ENCODE data around the gene PAFAH2.

The PAFAH2 gene

DNA sequence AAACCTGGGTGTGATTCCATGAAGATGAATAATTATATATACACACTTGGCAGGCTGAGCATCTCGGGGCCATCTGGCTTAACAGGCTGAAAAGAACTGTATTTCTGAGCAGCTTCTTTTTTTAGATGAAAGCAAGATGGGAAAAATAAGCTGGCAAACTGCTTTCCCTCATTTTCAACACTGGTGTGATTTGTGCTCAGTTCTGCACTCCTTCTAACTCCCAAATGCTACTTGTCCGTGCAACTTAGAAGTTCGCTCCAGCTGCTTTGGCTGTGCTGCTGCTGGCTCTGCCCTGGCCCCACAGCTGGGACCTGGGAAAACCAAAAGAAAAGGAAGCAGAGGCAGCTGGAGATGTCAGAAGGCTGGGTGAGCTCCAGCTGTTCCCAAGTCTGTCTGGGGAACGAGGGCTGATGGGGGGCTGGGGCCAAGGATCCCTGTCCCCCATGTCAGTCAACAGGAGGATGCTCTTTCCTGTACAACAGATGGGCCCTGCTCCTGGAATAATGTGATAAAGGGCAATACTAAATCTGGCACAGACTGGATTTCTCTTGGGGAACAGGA lies 44.9 kb downstream of the PAFAH2 start:
- H3K36me3 ChIP-seq (replicated peaks; ENCODE audit: low read depth, low read length) = no peaks in the 10 kb centered on the region
- H3K27ac ChIP-seq (ENCODE audit: low read length) = no peak overlapping the region
- H3K4me3 ChIP-seq (ENCODE audit: low read length) = no peak overlapping the region

DNA sequence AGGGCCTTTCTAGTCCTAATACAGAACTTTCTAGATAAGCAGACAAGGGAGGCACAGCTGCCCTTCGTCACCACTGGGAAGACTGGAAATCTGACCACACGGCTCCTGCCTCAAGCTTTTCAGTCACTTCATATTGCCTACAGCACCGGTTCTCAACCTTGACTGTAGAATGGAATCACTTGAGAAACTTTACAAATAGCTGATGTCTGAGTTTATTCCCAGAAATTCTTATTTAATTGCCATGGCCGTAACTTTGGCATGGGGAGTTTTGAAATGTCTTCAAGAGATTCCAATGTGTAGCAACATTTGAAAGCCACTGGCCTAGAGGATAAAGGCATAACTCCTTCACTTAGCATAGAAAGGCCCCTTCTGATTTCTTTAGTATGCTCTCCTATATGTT lies 49.2 kb downstream of the PAFAH2 start:
- H3K9me3 ChIP-seq (ENCODE audit: insufficient read depth, low read length) = no peaks in the 10 kb centered on the region
- H3K4me3 ChIP-seq (ENCODE audit: low read length) = no peak overlapping the region
- H3K4me2 ChIP-seq (ENCODE audit: low read length) = no peak overlapping the region
- no peaks in the 10 kb centered on the region for H3K79me2 ChIP-seq (ENCODE audit: low read length)
- H3K36me3 ChIP-seq (replicated peaks; ENCODE audit: low read depth, low read length) = no peaks in the 10 kb centered on the region
- H2AFZ ChIP-seq (ENCODE audit: low read depth, low read length) = no peak overlapping the region
- H3K27ac ChIP-seq (ENCODE audit: low read length) = no peak overlapping the region
- no peaks in the 10 kb centered on the region for H4K20me1 ChIP-seq (ENCODE audit: insufficient read depth, low read length)
- no peak overlapping the region for H3K9ac ChIP-seq (ENCODE audit: low read length)
- TF ChIP-seq, protein P1, sequence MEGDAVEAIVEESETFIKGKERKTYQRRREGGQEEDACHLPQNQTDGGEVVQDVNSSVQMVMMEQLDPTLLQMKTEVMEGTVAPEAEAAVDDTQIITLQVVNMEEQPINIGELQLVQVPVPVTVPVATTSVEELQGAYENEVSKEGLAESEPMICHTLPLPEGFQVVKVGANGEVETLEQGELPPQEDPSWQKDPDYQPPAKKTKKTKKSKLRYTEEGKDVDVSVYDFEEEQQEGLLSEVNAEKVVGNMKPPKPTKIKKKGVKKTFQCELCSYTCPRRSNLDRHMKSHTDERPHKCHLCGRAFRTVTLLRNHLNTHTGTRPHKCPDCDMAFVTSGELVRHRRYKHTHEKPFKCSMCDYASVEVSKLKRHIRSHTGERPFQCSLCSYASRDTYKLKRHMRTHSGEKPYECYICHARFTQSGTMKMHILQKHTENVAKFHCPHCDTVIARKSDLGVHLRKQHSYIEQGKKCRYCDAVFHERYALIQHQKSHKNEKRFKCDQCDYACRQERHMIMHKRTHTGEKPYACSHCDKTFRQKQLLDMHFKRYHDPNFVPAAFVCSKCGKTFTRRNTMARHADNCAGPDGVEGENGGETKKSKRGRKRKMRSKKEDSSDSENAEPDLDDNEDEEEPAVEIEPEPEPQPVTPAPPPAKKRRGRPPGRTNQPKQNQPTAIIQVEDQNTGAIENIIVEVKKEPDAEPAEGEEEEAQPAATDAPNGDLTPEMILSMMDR (IDR thresholded peaks at IDR 0.05; ENCODE audit: low read depth, low read length) = no peak
- TF ChIP-seq EZH2phosphoT487 (IDR thresholded peaks at IDR 0.05; ENCODE audit: low read depth) = no peak
- no peaks in the 10 kb centered on the region for H3K27me3 ChIP-seq (ENCODE audit: low read depth, low read length)
- H3K4me1 ChIP-seq (ENCODE audit: low read length) = no peaks in the 10 kb centered on the region

More for the DNA sequence above, 44.9 kb downstream of the PAFAH2 start:
- H2AFZ ChIP-seq (ENCODE audit: low read depth, low read length) = no peak overlapping the region
- H3K79me2 ChIP-seq (ENCODE audit: low read length) = no peaks in the 10 kb centered on the region
- no peaks in the 10 kb centered on the region for H4K20me1 ChIP-seq (ENCODE audit: insufficient read depth, low read length)
- TF ChIP-seq, protein P1 (IDR thresholded peaks at IDR 0.05; ENCODE audit: low read depth, low read length) = no peak
- no peak for TF ChIP-seq EZH2phosphoT487 (IDR thresholded peaks at IDR 0.05; ENCODE audit: low read depth)
- H3K4me2 ChIP-seq (ENCODE audit: low read length) = no peak overlapping the region
- no peak overlapping the region for H3K9ac ChIP-seq (ENCODE audit: low read length)
- no peaks in the 10 kb centered on the region for H3K27me3 ChIP-seq (ENCODE audit: low read depth, low read length)
- H3K9me3 ChIP-seq (ENCODE audit: insufficient read depth, low read length) = no peaks in the 10 kb centered on the region
- H3K4me1 ChIP-seq (ENCODE audit: low read length) = no peaks in the 10 kb centered on the region

DNA sequence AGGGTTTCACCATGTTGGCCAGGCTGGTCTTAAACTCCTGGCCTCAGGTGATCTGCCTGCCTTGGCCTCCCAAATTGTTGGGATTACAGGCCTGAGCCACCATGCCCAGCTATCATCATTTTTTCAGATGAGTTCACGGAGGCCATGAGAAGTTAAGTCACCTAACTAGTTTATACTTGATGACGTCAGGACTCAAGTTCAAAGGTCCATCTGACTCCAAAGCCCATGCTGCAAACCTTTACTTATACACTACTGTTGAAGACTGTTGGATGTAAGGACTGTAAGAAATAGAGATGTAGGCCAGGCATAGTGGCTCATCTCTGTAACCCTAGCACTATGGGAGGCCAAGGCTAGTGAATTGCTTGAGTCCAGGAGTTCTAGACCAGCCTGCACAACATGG lies 50.8 kb downstream of the PAFAH2 start:
- no peaks in the 10 kb centered on the region for H4K20me1 ChIP-seq (ENCODE audit: insufficient read depth, low read length)
- H3K9ac ChIP-seq (ENCODE audit: low read length) = no peak overlapping the region
- no peaks in the 10 kb centered on the region for H3K4me1 ChIP-seq (ENCODE audit: low read length)
- H3K4me3 ChIP-seq (ENCODE audit: low read length) = no peak overlapping the region
- H3K4me2 ChIP-seq (ENCODE audit: low read length) = no peak overlapping the region
- no peaks in the 10 kb centered on the region for H3K9me3 ChIP-seq (ENCODE audit: insufficient read depth, low read length)
- H3K36me3 ChIP-seq (replicated peaks; ENCODE audit: low read depth, low read length) = no peaks in the 10 kb centered on the region
- no peaks in the 10 kb centered on the region for H3K27me3 ChIP-seq (ENCODE audit: low read depth, low read length)
- no peak overlapping the region for H2AFZ ChIP-seq (ENCODE audit: low read depth, low read length)
- H3K27ac ChIP-seq (ENCODE audit: low read length) = no peak overlapping the region
- no peak for TF ChIP-seq EZH2phosphoT487 (IDR thresholded peaks at IDR 0.05; ENCODE audit: low read depth)
- TF ChIP-seq, protein P1 (IDR thresholded peaks at IDR 0.05; ENCODE audit: low read depth, low read length) = no peak
- no peaks in the 10 kb centered on the region for H3K79me2 ChIP-seq (ENCODE audit: low read length)

DNA sequence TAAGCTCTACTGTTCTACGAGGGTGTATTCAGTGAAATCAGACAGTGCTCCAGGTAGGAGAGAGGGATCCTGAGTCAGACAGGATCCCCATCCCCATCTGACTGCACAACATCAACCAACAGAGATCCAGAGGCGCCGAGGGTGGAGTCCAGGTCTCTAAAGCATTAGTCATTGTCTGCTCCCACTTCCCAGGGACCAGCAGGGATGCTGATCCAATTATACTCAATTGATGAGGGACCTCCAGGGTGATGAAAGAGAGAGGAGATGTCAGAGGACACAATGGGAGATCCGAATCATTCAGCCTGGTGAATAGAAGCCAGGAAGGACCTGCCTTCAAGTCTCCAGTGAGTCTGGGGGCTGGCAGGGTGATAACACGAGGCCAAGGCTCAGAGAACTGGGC lies 52.1 kb downstream of the PAFAH2 start:
- Histone ChIP-seq H3K9me3 (ENCODE audit: insufficient read depth, low read length) (no peaks in the 10 kb centered on the region), H3K4me2 (ENCODE audit: low read length) (no peak overlapping the region), H3K4me1 (ENCODE audit: low read length) (no peaks in the 10 kb centered on the region), H3K27ac (ENCODE audit: low read length) (no peak overlapping the region), H3K9ac (ENCODE audit: low read length) (no peak overlapping the region), H3K36me3 (replicated peaks; ENCODE audit: low read depth, low read length) (no peaks in the 10 kb centered on the region), H2AFZ (ENCODE audit: low read depth, low read length) (no peak overlapping the region), H3K79me2 (ENCODE audit: low read length) (no peaks in the 10 kb centered on the region), H4K20me1 (ENCODE audit: insufficient read depth, low read length) (no peaks in the 10 kb centered on the region), H3K4me3 (ENCODE audit: low read length) (no peak overlapping the region), H3K27me3 (ENCODE audit: low read depth, low read length) (no peaks in the 10 kb centered on the region)
- no peak for TF ChIP-seq EZH2phosphoT487 (IDR thresholded peaks at IDR 0.05; ENCODE audit: low read depth)
- TF ChIP-seq, protein P1 (IDR thresholded peaks at IDR 0.05; ENCODE audit: low read depth, low read length) = no peak
